DMS 273 (cell line): Measurements from ENCODE around the gene UBQLNL.
A peak's percentile ranks its signal among the peaks of the same experiment; 100 is the strongest.

Source experiments
- DNase-seq: peaks from one replicate; lab custom pipeline; 2025; ENCODE audit not compliant: unreplicated experiment; lab: John Stamatoyannopoulos, UW

Gene UBQLNL

DNA sequence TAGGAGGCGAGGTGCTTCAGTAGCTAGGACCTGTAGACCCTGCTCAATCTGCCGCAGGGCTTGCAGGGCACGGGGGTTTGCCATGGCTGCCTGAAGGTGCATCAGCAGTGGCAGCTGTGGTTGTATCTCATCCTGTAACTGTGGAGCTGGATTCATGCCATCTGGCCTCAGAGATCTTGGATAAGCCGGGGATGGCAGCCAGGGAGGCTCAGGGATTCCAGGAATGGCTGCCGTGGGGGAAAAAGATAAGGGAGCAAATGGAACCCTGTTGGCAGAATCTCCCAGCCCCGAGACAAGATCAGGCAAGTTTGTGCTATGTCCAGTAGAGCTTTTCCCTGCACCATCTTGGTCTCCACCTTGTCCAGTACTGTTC lies 8.6 kb downstream of the UBQLNL start:
- DNase-seq, result peak; percentile 60

- peak; percentile 47 for DNase-seq
Measured at GRCh38 chr11:5507177-5507932, 9.1 kb downstream of the UBQLNL start.

- DNase-seq, result peak; percentile 41
Measured at GRCh38 chr11:5505363-5506048, 11.0 kb downstream of the UBQLNL start.

DNA sequence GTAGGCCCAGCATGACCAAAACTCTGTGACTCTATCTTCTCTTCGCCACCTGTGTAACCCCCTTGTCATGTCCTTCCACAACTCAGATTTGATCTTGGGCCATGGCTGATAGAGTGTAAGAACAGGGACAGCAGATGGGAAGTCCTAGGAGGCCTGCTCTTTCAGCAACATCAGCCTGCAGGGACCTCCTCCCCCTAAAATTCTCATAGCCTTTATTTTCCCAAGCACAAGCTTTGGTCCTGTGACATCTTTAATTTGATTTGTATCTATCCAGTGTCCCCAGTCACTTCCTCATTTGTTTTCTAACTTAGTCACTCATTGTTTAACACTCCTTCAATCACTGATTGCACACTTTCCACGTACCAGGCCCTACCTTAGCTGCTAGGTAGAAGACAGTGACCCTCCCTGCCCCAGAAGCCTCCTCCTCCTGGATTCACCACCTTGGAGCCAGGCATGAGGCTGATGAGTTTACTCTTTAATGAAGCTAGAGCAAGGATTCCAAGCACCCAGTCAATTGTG lies 12.0 kb downstream of the UBQLNL start:
- DNase-seq, result peak; percentile 9

GRCh38 chr11:5500393-5500801 lies 16.1 kb downstream of the UBQLNL start:
- DNase-seq, result no peak

DNA sequence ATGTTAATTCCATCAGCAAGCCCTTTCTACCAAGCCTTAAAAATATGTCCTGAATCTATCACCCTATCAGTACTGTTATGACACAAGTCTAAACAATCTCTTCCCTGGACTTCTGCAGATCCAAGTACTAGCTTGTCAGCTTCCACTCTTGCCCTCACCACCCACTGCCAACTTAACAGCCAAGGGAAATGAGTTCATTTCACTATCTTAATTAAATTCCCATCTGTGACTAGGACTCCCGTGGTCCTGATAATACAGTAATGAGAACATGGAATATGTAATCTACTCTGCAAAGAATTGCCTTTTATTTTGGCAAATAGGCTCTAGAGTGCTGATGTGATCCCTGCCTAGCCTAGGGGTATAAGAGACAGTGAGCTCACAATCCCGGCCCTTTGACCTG lies 16.8 kb downstream of the UBQLNL start:
- DNase-seq, result no peak

GRCh38 chr11:5489576-5490357 lies 26.7 kb downstream of the UBQLNL start:
- no peak for DNase-seq

DNA sequence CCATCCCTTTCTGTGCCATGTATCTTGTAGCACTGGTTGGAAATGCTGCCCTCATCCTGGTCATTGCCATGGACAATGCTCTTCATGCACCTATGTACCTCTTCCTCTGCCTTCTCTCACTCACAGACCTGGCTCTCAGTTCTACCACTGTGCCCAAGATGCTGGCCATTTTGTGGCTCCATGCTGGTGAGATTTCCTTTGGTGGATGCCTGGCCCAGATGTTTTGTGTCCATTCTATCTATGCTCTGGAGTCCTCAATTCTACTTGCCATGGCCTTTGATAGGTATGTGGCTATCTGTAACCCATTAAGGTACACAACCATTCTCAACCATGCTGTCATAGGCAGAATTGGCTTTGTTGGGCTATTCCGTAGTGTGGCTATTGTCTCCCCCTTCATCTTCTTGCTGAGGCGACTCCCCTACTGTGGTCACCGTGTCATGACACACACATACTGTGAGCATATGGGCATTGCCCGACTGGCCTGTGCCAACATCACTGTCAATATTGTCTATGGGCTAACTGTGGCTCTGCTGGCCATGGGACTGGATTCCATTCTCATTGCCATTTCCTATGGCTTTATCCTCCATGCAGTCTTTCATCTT lies 27.6 kb downstream of the UBQLNL start:
- no peak for DNase-seq

DNA sequence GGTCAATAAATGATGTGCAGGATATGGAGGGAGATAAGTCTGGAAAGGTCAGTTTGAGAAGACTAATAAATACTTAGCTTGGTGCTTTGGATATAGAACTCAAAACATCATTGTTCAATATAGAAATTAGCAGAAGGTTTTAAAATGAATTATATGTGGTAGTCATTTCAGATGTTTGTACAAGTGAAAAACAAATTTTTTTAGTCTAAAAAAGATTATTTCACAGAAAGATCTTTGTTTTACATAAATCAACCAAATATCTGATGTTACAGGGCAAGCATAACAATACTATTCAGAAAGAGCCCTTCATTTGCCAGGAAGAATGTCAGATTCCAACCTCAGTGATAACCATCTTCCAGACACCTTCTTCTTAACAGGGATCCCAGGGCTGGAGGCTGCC lies 28.1 kb downstream of the UBQLNL start, which contains the start of gene OR52D1:
TSS of gene OR52D1 (plus strand) at position 301 of the 400 bp plus-strand sequence. CDS start at position 323, 22 bp downstream.
- DNase-seq, result no peak

DNA sequence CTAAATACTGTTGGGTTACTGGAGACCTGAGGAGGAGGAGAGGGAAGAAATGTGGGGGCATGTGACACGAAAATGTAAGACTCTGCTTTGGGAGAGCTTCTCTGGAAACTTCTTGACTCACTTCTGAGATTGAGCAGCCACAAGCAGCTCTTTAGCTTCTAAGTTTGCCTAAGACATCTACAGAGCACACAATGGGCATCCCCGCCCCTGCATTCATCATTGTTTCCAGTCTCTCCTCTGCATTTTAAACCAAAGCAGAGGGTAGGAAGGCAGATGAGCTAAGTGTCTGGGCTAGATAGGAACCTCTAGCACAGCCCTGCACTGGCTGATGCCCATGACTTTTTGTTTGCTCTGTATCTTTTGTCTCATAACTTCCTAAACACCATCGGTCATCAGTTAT lies 30.1 kb downstream of the UBQLNL start:
- no peak for DNase-seq

GRCh38 chr11:5486003-5486402 lies 30.5 kb downstream of the UBQLNL start:
- DNase-seq, result no peak

- peak; percentile 44 for DNase-seq
Measured at GRCh38 chr11:5476186-5476819, 40.2 kb downstream of the UBQLNL start.

DNA sequence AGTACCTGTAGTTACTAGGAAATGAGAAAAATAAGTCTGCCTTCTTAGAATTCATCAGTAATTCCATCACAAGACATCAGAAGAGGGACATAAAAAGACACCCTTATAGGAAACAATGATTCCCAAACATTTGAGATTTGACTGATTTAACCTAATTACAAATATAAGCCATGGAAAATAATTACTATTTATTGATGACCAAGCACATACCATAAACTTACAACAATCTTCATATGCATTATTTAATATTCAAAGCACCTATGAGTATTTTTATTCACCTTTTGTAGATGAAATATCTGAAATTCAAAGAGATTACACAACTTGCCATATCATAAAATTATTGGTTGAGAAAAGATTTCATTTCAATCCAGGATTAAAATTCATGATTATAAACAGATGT lies 42.6 kb downstream of the UBQLNL start:
- no peak for DNase-seq

DNA sequence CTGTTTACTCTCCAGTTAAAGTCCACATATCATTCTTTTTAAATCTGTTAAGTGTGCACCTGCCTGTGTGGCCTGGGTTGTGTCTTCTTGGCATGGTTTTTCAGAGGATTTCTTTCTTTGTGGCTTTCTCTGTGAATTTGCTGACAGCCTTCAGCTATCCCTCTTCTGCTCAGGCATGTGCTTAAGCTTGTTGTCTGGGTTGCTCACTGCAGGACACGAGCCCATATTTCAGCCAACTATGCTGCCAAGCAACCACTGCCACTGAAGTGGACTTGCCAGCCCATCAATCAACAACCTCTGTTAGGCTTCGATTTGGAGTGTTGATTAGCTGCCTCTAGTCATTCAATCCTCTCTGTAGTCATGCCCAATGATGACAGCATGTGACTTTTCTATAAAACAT lies 49.0 kb downstream of the UBQLNL start:
- DNase-seq, result no peak
